ENCODE data around the gene DAZAP1.

Gene DAZAP1

GRCh38 chr19:1481224-1481892, 74.0 kb downstream of the DAZAP1 start:
- no peak for TF ChIP-seq CTCF (conservative IDR thresholded peaks at IDR 0.05; ENCODE audit: control insufficient read depth, insufficient read depth, low read depth, low read length)
- DNase-seq (ENCODE audit: low read depth), result no peak
- H3K4me3 ChIP-seq (ENCODE audit: control insufficient read depth, low read depth, low read length), result no peak overlapping the region

GRCh38 chr19:1481893-1482360, 74.5 kb downstream of the DAZAP1 start:
- TF ChIP-seq CTCF (conservative IDR thresholded peaks at IDR 0.05; ENCODE audit: control insufficient read depth, insufficient read depth, low read depth, low read length), result no peak
- H3K4me3 ChIP-seq (ENCODE audit: control insufficient read depth, low read depth, low read length), result no peak overlapping the region
- DNase-seq (ENCODE audit: low read depth), result no peak

GRCh38 chr19:1482361-1483130, 75.2 kb downstream of the DAZAP1 start:
- TF ChIP-seq CTCF (conservative IDR thresholded peaks at IDR 0.05; ENCODE audit: control insufficient read depth, insufficient read depth, low read depth, low read length), result no peak
- H3K4me3 ChIP-seq (ENCODE audit: control insufficient read depth, low read depth, low read length), result no peak overlapping the region
- DNase-seq (ENCODE audit: low read depth), result no peak

GRCh38 chr19:1483131-1483978, 76.0 kb downstream of the DAZAP1 start:
- H3K4me3 ChIP-seq (ENCODE audit: control insufficient read depth, low read depth, low read length), result no peak overlapping the region
- no peak for DNase-seq (ENCODE audit: low read depth)
- TF ChIP-seq CTCF (conservative IDR thresholded peaks at IDR 0.05; ENCODE audit: control insufficient read depth, insufficient read depth, low read depth, low read length), result no peak

GRCh38 chr19:1483979-1484428, 76.6 kb downstream of the DAZAP1 start:
- no peak for DNase-seq (ENCODE audit: low read depth)
- H3K4me3 ChIP-seq (ENCODE audit: control insufficient read depth, low read depth, low read length), result no peak overlapping the region
- no peak for TF ChIP-seq CTCF (conservative IDR thresholded peaks at IDR 0.05; ENCODE audit: control insufficient read depth, insufficient read depth, low read depth, low read length)

Data from fibroblast of mammary gland (primary cell).